RWPE1 (cell line): ENCODE results near the gene TSPAN15.

Source experiments
- CTCF ChIA-PET: fragments of 350-600 bp; sonication (Branson Sonifier 250); formaldehyde crosslinking; extraction: SDS; loops from one replicate; lab custom pipeline; 2021; lab: Yijun Ruan, JAX
- POLR2A ChIA-PET: fragments of 400-600 bp; formaldehyde crosslinking; extraction: SDS; loops from one replicate; lab custom pipeline; 2020; ENCODE audit warnings: antibody characterized with exemption; ENCODE audit not compliant: low non-redundant PET; lab: Yijun Ruan, JAX
- DNase-seq: peaks from one replicate; pipeline ENCODE4 v3.0.0; 2012; ENCODE audit warnings: low spot score
- H3K27ac ChIP-seq: fragments of 450-650 bp; 2 replicates; pipeline ENCODE4 v1.5.1; 2017
- TF ChIP-seq, protein P1 (sequence below): fragments of 450-650 bp; conservative IDR thresholded peaks from 2 replicates; pipeline ENCODE4 v1.5.1; 2017; ENCODE audit warnings: low read depth, mild to moderate bottlenecking

The TSPAN15 gene

DNA sequence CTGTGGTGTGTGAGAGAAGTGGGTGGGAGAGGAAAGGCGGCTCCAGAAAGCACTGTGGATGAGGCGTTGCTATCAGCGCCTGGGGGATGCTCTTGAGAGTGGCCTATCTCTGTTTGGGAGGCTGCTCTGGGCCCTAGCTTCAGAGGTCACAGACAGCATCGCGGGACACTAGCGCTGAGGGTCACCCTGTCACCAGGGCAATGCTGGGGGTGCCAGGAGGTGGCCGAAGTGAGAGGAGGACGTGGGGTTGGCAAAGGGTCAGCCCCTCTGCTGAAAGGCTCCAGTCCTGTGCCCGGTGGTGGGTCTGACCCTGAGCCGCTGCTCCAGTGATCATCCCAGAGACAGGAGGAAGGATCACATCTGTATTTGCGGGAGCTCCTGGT is 31.5 kb upstream of the TSPAN15 start:
- DNase-seq: no peak
- TF ChIP-seq, protein P1, sequence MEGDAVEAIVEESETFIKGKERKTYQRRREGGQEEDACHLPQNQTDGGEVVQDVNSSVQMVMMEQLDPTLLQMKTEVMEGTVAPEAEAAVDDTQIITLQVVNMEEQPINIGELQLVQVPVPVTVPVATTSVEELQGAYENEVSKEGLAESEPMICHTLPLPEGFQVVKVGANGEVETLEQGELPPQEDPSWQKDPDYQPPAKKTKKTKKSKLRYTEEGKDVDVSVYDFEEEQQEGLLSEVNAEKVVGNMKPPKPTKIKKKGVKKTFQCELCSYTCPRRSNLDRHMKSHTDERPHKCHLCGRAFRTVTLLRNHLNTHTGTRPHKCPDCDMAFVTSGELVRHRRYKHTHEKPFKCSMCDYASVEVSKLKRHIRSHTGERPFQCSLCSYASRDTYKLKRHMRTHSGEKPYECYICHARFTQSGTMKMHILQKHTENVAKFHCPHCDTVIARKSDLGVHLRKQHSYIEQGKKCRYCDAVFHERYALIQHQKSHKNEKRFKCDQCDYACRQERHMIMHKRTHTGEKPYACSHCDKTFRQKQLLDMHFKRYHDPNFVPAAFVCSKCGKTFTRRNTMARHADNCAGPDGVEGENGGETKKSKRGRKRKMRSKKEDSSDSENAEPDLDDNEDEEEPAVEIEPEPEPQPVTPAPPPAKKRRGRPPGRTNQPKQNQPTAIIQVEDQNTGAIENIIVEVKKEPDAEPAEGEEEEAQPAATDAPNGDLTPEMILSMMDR: no peak
- CTCF ChIA-PET: interaction anchor here (0.6 kb wide), 2 partner anchors 13 to 50 kb away, joined by 3 read pairs; no protein-coding TSS in a partner anchor
- H3K27ac ChIP-seq: no peak overlapping the region
- POLR2A ChIA-PET: no interaction called here

DNA sequence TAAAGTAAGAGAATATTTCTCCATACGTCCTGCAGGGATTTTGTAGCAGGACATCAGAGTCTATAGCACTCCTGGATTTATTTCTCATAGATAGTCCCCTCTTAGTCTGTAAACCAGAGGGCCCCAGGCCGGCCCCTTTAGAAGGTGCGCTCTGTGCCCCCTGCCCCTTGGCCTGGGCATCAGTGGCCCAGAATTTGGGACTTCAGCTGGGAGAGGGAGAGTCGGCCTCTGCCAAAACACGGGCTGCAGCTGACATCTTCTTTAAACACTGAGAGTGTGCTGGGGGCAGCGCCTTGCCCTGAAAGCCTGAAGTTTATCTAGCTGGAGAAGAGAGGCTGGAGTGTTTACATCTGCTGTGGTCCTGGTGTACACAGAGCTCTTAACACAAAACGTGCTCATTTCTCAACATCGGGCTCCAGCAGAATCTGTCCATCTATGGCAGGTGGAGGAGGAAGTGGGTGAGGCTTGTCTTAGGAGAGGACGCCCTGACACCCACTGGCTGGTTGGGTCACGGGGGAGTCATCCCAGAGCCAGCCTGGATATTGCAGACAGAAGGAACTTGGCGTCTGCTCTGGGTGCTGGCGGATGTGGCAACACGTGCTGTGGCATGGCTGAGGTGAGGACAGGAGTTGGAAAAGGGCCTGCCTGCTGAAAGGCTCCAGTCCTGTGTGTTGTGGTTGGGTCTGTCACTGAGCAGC is 29.5 kb upstream of the TSPAN15 start:
- H3K27ac ChIP-seq: no peak overlapping the region
- ChIA-PET CTCF (interaction anchor here (1.7 kb wide), 1 partner anchor 14 kb away, joined by 3 read pairs; no protein-coding TSS in a partner anchor), POLR2A (no interaction called here)
- DNase-seq: no peak
- TF ChIP-seq, protein P1: no peak

DNA sequence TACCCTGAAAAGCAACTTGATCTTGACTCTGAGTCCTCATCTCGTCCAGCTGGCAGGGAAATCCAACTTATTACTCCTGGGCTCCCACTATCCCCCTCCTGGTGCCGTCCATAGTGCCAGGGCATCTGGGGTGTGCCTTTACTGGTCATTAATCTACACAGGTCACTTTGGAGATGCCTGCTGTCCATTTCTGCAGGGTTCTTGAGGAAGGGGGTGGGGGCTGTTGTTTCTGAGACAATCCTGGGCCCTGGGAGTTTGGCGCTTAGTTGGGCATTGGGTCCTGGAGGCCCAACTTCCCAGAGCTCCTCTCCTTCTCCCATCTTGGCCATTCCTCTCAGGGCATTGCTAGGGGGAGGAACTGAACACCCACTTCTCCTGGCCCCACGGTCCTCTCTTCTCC is 28.6 kb upstream of the TSPAN15 start:
- CTCF ChIA-PET: interaction anchor here (0.6 to 1.7 kb wide), 4 partner anchors 15 to 222 kb away, joined by 3 to 4 read pairs (median 4); no protein-coding TSS in a partner anchor
- POLR2A ChIA-PET: interaction anchor here (0.7 kb wide), 1 partner anchor 303 kb away, joined by 3 read pairs; no protein-coding TSS in a partner anchor
- no peak for DNase-seq
- TF ChIP-seq, protein P1: no peak
- no peak overlapping the region for H3K27ac ChIP-seq

DNA sequence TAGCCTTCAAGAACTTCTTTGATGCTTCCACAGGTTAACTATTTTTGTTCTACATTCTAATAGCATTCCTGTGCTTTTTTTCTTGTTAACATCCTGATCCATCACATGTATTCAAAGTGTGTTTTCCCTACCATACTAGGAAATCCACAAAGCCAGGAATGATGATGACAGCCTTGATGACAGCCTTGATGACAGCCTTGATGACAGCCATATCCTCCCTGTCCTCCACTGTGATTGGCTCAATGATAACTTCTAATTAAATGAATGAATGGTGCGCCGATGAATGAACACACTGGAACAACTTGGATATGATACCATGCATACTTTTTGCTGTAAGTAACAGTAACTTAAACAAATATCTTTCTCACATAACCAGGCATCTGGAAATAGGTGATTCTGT is 26.2 kb upstream of the TSPAN15 start:
- TF ChIP-seq, protein P1: no peak
- CTCF ChIA-PET: interaction anchor here (1.2 kb wide), 1 partner anchor 82 kb away, joined by 6 read pairs; no protein-coding TSS in a partner anchor

DNA sequence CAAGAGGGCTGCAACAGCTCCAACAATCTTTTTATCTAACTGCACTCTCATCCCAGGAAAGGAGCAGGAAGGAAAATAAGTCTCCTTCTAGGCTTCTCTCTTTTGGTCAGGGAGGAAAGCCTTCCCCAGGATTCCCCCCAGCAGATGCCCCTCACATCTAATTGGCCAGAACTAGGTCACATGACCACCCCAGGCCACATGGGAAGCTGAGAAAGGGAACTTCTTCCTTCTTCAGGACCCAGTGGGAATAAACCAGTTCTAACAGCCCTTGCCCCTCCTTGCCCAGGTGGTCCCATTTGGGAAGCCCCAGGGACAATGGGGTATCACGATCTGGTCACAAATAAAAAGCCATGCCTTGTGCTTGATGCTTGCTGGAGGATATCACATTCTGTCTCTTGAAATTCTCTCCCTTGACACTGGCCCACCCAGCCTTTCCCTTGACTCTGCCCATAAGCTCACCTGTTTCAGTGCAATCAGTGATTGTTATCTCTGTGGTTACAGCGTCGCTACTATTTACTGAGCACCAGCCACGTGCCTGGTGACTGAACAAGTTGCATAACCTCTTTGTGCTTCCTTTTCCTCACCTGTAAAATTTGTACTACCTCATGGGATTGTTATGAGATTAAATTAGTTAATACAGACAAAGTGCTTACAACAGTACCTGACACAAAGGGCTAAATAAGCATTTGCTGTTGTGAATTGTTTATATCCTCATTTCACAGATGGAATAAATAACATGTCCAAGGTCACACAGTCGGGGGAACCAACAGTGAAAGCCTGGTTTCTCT is 25.6 kb upstream of the TSPAN15 start:
- H3K27ac ChIP-seq: no peak overlapping the region
- POLR2A ChIA-PET: no interaction called here
- TF ChIP-seq, protein P1: no peak
- CTCF ChIA-PET: interaction anchor here (1.2 kb wide), 1 partner anchor 82 kb away, joined by 6 read pairs; no protein-coding TSS in a partner anchor
- DNase-seq: no peak

More for the DNA sequence above, 26.2 kb upstream of the TSPAN15 start:
- POLR2A ChIA-PET: no interaction called here
- no peak overlapping the region for H3K27ac ChIP-seq
- no peak for DNase-seq

DNA sequence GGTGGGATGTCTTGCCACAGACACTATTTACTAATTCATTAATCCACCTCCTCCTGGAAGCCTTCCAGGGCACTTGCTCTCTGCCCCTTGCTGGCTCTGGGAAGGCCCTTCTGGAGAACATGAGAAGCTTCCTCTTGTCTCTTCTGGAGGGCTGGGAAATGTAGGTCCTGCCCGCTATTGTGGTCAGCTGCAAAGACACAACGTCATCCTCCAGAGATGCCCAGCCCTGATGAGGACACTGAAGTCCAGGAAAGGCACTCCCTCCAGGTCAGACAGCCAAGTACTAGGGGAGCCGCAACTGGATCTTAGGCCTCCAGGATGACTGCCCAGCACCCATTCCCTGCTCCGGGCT is 24.9 kb upstream of the TSPAN15 start:
- no peak overlapping the region for H3K27ac ChIP-seq
- POLR2A ChIA-PET: no interaction called here
- DNase-seq: no peak
- TF ChIP-seq, protein P1: no peak
- CTCF ChIA-PET: interaction anchor here (0.6 to 1.2 kb wide), 6 partner anchors 23 to 185 kb away, joined by 3 to 6 read pairs (median 4); no protein-coding TSS in a partner anchor
